Measurements from ENCODE around the gene CAP2.

- TF ChIP-seq CTCF (conservative IDR thresholded peaks at IDR 0.05; ENCODE audit: low read depth in 2 of 2) (no peak), STAT1 (IDR thresholded peaks at IDR 0.05; ENCODE audit: unreplicated experiment) (no peak), EZH2 (IDR thresholded peaks at IDR 0.05; ENCODE audit: low read depth, unreplicated experiment) (no peak), CREB1 (CRISPR knock-in tag; IDR thresholded peaks at IDR 0.05; ENCODE audit: low read depth) (no peak), JUNB (IDR thresholded peaks at IDR 0.05; ENCODE audit: unreplicated experiment) (no peak), ZNF114 (CRISPR knock-in tag; IDR thresholded peaks at IDR 0.05) (no peak), EZH2phosphoT487 (IDR thresholded peaks at IDR 0.05; ENCODE audit: unreplicated experiment) (no peak), REST (IDR thresholded peaks at IDR 0.05; ENCODE audit: unreplicated experiment) (no peak), ZNF331 (CRISPR knock-in tag; IDR thresholded peaks at IDR 0.05; ENCODE audit: low read depth) (no peak)
These were observed 12.5 kb downstream of the CAP2 start for GRCh38 chr6:17405944-17406245.

Measured in GM23338 (cell line).